Choroid plexus epithelial cell (primary cell): ENCODE measurements around the gene GEMIN2.

ENCODE experiments used
- DNase-seq: peaks from one replicate; pipeline ENCODE4 v3.0.0-alpha.2; 2010; ENCODE audit warnings: low read depth
- H3K4me3 ChIP-seq: 2 replicates; pipeline ENCODE4 v1.5.1; 2011; ENCODE audit warnings: low read depth, mild to moderate bottlenecking, control low read depth, low read length, moderate library complexity
- TF ChIP-seq, protein P1 (sequence below): conservative IDR thresholded peaks from 2 replicates; pipeline ENCODE4 v1.5.1; 2011; ENCODE audit warnings: low read depth, mild to moderate bottlenecking, control low read depth, inconsistent platforms, low read length, moderate library complexity

The GEMIN2 gene

GRCh38 chr14:39173198-39173597 lies 59.1 kb downstream of the GEMIN2 start:
- DNase-seq, result no peak
- no peak overlapping the region for H3K4me3 ChIP-seq
- TF ChIP-seq, protein P1, sequence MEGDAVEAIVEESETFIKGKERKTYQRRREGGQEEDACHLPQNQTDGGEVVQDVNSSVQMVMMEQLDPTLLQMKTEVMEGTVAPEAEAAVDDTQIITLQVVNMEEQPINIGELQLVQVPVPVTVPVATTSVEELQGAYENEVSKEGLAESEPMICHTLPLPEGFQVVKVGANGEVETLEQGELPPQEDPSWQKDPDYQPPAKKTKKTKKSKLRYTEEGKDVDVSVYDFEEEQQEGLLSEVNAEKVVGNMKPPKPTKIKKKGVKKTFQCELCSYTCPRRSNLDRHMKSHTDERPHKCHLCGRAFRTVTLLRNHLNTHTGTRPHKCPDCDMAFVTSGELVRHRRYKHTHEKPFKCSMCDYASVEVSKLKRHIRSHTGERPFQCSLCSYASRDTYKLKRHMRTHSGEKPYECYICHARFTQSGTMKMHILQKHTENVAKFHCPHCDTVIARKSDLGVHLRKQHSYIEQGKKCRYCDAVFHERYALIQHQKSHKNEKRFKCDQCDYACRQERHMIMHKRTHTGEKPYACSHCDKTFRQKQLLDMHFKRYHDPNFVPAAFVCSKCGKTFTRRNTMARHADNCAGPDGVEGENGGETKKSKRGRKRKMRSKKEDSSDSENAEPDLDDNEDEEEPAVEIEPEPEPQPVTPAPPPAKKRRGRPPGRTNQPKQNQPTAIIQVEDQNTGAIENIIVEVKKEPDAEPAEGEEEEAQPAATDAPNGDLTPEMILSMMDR, result no peak

GRCh38 chr14:39174560-39175444 lies 60.7 kb downstream of the GEMIN2 start, which contains the start of gene PNN:
Gene PNN (plus strand): TSS chr14:39175254. CDS start chr14:39175280, 26 bp downstream.
- TF ChIP-seq, protein P1, result no peak
- peak within 1 kb of the TSS; percentile 96 for H3K4me3 ChIP-seq
- peak; percentile 100 for DNase-seq

- DNase-seq, result peak; percentile 39
- TF ChIP-seq, protein P1, result no peak
Observed at GRCh38 chr14:39175445-39176262, 61.5 kb downstream of the GEMIN2 start.

DNA sequence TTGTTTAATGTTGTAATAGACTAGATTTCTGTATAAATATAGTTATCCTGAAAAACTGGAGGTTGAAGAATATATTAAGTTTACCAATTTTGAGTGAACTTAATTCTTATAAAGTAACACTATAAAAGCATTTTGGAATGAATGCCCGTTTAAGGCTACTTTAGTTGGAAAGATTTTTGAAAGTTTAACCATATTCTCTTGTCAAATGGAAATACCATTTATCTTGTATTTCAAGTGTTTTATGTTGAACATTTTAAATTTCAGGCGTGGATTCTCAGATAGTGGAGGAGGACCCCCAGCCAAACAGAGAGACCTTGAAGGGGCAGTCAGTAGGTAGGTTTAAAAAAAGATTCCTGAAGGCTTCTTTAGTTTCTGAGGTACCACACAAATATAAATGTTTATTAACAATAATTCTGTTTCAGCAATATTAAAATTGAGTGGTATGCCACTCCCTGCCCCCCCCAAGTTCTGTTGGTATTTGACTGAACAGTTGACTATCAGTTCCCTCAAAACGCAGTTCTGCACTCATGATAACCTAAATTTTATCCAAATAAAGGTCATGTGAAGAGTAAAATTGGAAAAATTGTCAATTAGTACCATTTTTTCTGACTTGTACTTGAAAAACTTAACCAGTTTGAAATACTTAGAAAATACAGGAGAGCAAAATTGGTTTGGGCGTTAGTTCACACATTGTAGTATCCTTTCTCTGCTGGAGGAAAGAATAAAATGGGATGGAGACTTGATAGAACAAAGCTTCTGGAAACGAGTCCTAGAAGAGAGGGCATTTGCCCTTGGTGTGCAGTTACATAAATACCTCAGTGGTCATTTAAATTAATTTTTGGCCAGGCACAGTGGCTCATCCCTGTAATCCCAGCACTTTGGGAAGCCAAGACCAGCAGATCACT lies 62.4 kb downstream of the GEMIN2 start:
- DNase-seq, result no peak
- TF ChIP-seq, protein P1, result no peak
- H3K4me3 ChIP-seq, result peak overlapping the region; percentile 96

More at GRCh38 chr14:39175445-39176262, 61.5 kb downstream of the GEMIN2 start:
- H3K4me3 ChIP-seq, result peak overlapping the region; percentile 96

GRCh38 chr14:39177168-39177545 lies 63.0 kb downstream of the GEMIN2 start:
- no peak overlapping the region for H3K4me3 ChIP-seq
- no peak for DNase-seq
- TF ChIP-seq, protein P1, result no peak

GRCh38 chr14:39179042-39179441 lies 64.9 kb downstream of the GEMIN2 start:
- H3K4me3 ChIP-seq, result no peak overlapping the region
- TF ChIP-seq, protein P1, result no peak
- DNase-seq, result no peak
